ENCODE data around the gene UNG.
A peak's percentile ranks its signal among the peaks of the same experiment; 100 is the strongest.
"Not testable (repeated sequence)": the region's sequence is repeated elsewhere in the genome, so short reads cannot be mapped to it uniquely, and the experiment has no call there.

Gene UNG

DNA sequence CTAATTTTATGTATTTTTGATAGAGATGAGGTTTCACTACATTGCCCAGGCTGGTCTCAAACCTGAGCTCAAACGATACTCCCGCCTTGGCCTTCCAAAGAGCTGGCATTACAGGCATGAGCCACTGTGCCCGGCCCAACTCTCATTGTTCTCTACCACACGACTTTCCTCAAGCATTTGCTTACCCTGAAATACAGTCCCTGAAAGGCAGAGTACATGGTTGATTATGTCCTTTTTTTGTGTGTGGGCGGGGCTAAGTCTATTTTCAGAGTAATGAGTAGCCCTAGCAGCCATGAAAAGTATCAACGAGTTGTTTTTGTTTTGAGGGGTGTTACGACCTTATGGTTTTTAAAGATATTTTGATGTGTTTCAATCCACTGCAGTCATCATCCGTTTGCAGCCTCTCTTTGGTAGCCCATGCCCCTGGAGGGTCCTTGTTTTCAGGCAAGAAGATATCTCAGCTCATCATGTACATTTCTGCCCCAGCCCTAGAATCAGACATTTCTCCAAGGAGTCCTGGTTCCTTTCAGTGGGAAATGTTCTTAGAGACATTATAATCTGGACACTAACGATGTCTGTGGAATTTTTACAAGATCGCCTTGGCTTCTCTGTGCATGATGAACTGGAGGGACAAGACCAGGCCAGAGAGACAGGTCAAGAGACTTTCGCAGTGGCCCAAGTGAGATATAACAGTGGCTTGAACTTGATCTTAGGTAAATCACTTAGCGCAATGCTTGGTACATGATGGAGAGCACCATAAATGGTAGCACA, 27.7 kb downstream of the UNG start:
- DNase-seq, result no peak

DNA sequence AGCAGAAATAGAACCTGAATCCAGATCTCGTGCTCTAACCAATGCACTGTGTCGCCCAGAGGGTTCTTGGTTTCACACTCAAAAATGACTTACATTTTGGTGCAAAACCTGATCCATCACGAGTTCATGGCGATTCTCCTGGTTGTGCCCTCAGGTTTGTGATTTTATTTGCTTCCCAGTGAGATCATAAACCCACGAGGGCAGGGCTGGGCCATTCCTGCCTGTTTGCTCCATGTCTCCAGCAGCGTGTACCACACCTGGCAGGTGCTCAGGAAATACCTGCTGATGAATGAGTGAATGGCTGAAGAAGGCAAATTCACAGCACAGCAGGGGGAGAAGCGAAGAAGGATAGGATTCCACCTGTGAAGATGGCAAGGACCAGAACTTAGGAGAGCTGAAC, 28.4 kb downstream of the UNG start:
- DNase-seq, result no peak

DNA sequence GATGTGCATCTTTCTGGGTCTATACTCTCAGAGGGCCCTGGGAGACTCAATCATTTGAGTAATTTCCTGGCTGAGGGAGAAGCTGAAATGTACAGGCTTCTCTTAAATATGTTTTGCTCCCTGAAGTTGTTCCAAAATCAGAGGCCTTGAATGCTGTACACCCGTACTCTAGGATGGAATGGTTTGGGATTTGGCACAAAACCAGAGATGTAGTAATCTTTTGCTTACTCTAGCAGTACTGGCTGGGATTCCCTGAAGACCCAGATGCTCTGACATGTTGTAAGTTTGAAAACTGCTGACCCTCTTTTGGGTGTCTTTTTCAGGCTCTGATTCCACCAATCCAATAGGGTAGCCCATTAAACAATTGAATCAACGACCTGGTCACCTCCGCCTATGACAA, 29.4 kb downstream of the UNG start:
- DNase-seq, result no peak

DNA sequence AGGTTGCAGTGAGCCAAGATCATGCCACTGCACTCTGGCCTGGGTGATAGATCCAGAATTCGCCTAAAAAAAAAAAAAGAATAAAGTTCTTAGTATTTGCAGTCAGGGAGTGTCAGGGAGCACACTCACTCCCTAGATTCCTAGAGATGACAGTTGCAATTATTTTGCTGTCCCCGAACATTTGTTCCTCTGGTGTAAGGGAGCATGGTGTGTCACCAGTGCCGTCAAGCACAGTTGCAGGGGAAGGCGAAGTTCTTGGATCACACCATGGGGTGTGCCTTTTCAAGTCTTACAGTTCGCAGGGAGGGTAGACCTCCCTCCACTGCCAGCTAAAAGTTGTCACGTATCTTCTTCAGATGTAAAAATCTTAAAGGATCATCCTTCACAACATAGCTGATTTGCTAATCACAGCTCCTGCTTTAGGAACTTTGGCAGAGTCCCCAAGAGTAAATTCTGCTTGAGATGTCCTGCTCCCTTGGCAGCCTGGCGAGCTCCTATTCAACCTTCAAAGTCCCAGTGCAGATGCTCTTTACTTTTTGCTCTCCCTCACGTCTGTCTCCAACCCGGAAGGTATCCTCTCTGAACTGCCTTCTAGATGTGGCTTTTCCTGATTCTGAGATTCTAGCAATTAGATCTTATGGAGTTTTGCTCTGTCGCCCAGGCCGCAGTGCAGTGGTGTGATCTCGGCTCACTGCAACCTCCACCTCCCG, 30.3 kb downstream of the UNG start:
- no peak for DNase-seq

DNA sequence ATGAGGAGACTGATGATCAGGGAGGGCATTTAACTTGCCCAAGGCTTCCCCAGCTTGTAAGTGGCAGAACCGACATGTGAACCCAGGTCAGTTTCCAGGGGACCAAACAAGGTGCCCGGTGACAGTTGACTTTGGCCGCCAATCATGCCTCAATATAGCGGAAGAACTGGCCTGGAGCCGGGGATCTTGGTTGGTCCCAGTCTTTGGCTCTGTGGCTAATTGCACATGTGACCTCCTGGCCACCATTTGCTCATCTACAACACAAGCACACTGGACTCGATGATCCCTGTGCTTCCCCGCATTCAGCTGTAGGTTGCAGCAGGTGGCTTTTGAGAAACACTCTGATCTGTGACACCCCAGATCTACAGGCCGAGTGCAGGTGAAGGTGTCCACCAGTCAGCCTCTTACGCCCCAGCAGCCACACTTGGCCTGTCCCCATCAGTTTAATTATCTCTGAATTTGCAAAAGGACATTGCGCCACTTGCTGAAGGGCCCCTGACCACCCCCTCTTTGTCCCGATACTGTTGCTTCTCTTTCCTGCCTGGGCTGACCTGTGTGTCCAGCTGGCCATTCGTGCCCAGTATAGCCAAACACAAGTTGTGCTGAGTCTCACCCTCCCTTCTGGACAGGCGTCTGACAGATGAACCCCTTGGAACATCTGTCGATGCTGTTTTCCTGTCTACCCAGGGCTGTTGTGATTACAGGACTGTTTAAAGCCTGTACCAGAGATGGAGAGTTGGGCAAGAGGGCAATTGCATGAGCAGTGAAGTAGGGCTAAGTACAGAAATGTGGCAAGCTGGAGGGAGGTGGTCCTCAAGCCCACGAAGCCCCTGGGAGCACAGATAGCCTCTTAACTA, 33.1 kb downstream of the UNG start:
- DNase-seq, result no peak

DNA sequence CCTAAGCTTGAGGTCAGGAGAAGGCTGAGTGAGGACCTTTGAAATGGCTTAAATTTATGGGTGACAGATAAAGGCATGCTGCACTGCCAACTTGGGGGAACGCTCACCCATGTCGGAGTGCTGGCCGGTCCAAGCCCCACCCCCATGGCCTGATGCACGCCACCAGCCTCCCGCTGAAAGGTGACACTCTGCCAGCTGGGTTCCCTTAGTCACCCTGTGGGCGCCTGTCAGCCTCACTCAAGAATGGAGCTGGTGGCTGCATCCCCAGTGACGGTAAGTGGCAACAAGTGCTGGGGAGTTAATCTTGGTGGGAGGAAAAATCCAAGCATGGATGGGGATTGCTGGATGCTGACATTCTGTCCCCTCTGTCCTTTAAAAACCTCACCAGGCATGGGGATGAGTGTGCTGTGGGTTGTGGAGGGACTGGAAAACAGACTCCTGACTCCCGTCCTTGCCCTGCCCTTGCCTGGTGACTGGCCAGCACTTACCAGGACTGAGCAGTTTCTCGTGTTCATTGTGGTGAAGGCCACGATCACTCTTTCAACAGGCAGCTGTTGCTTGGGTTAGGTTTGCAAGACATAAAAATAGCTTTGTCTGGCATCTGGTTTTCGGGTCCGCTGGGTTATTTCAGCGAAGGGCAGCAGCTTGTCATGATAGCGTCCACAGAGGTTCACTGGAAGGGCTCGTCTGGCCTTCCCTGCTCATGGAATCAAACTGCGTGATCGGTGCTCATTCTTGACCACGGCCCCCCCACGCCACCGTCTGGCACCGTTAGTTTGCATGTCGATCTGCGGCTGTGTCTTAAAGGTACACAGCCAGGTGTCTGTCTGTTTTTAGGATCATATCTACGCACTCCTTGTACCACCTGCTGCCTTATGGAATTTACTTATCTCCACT, 34.0 kb downstream of the UNG start:
- peak; percentile 42 for DNase-seq

DNA sequence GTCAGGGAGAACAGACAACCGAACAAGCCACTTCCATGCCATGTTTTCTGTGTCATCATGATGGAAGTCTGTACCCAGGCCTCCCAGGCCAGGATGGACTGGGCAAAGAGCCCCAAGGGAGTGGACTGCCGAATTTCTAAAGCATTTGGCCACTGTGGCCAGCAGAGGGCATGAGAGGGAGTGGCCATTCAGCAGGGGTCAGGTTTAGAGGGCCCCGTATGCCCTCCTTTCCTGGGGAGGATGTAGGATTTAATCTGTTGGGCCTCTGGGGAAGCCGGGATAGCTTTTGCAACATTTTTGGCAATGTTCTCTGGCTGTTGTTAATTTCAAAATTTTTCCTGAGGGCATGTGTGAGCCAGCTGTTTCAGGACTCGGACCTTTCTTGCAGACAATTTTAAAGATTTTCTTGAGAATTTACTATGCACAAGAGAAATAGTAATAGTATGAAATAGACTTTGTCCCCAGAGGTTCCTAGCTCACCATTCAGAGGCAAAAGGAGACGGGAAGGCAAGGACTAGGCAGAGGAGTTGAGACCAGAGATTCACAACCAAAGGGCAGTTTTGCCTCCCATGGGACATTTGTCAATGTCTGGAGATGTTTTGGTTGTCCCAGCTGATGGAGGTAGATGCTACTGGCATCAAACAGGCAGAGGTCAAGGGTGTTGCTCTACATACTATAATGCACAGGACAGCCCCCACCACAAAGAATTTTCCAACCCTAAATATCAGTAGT, 37.0 kb downstream of the UNG start:
- no peak for DNase-seq

DNA sequence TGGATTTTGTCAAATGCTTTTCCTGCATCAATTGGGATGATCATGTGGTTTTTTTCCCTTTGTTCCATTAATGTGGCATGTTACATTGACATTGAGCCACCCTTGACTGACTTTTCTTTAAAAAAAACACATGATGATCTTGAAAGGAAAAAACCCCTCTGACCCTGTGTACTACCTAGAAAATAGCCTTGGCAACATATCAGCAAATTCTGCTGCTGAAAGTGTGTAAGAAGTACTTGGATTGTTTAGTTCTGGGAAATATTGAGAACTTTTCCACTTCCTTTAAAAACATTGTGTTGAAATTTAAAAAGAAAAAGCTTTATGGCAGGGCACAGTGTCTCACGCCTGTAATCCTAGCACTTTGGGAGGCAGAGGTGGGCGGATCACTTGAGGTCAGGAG, 39.7 kb downstream of the UNG start:
- DNase-seq, result no peak

DNA sequence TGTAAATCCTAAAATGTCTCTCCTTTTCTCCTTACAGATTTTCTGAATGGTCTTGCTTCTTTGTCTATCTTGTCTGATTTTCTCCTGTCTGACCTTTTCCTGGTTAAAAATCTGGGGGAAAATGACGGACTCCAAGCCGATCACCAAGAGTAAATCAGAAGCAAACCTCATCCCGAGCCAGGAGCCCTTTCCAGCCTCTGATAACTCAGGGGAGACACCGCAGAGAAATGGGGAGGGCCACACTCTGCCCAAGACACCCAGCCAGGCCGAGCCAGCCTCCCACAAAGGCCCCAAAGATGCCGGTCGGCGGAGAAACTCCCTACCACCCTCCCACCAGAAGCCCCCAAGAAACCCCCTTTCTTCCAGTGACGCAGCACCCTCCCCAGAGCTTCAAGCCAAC, 42.0 kb downstream of the UNG start:
- DNase-seq, result no peak

DNA sequence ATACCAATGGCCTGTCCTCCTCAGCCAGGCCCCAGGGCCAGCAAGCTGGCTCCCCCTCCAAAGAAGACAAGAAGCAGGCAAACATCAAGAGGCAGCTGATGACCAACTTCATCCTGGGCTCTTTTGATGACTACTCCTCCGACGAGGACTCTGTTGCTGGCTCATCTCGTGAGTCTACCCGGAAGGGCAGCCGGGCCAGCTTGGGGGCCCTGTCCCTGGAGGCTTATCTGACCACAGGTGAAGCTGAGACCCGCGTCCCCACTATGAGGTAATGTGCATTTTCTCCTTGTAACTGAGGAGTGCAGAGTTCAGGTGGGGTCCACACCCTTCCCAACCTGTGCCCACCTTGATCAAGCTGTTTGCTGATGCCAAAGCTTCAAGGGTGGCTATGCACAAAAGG, 42.4 kb downstream of the UNG start:
- DNase-seq, result no peak

DNA sequence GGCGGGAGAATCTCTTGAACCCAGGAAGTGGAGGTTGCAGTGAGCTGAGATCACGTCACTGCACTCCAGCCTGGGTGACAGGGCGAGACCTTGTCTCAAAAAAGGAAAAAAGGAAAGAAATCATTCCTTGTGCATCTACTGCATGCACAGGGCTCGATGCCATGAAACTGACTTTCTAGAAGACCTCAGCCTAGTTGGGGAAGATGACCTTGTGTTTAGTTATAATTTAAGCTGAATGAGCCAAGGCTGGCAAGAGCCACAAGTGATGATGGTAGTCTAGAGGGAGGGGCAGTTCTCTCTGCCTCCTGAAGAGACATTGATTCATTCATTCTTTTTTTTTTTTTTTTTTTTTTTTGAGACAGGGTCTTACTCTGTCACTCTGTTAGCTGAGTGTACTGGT, 43.2 kb downstream of the UNG start:
- no peak for DNase-seq

DNA sequence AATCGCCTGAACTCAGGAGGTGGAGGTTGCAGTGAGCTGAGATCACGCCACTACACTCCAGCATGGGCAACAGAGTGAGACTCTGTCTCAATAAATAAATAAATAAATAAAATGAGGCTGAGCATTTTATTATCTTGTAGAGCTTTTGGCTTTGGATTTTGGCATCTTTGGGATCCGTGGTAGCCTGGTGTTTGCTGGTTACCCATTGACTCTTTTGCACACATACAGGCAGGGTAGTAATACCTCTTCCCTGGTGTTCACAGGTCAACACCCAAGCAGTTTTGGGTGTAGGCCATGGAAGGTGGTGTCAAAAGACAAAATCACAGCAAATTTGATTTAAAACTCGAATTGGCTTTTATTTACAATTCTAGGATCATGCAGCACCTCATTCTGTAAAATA, 46.8 kb downstream of the UNG start:
- no peak for DNase-seq

DNA sequence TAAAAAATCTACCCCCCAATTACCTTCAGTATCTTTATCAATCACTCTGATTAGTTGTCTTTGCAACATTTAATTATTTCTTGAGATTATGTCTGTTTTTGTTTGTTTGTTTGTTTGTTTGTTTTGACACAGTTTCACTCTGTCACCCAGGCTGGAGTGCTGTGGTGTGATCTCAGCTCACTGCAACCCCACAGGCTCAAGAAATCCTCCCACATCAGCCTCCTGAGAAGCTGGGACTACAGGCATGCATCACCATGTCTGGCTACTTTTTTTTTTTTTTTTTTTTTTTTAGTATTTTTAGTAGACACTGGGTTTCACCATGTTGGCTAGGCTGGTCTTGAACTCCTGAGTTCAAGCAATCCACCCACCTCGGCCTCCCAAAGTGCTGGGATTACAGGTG, 49.7 kb downstream of the UNG start:
- not testable (repeated sequence) for DNase-seq

DNA sequence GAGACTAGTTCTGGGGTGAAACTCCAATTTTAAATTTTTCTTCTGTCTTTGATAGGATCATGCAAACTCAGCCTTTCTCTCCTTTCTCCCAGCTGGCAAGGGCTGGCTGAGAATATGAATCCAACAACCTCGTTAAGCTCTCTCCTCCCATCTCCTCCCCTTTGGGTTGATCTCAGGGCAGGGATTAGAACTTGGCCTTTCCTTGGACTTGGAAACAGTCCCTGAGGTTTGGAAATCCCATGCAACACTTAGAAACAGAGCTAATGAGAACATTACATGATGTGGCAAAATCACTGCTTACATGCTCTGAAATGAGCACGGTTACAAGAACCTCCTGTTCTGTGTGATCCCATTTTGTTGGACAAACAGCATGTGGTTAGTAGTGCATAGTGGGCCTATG, 50.6 kb downstream of the UNG start:
- DNase-seq, result no peak

DNA sequence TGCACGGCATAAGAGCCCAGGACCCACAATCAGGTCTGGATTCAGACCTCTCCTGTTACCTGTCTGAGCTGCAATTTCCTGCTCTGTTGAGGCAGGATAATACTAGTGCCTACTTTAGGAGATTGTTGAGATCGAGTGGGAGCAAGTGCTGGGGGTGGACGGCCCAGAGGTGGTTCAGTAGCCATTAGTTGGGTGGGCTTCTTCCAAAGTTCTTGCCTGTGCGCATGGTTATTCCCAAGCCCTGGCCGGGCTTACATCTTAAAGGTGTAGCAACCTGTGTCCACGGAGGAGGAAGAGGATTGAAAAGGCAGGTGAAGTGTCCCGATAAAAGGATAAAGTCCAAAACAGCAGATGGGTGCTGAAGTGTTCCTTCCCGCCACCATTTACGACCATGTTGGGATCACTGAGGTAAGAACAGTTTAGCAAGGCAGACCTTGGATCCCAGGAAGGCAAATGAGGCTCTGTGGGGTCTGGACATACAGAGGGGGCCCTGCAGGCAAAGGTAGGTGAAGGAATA, 52.8 kb downstream of the UNG start:
- DNase-seq, result no peak

DNA sequence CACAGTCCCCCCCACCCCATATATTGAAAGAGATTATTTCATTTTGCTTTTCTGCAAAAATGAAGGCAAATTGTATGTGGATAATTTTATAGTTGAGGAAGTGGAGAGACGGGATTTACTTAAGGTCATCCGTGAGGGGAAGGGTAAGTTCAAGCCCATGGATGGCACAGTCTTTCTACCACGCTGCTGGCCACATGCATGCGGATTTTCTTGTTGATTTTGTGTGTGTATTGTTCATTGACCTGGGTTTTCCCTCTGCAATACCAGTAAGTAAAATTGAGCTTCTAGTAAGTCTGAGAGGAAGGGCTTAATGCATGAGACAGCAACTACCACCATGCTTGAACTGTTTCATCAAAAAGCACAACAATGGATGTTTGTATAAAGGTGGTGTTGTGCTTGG, 54.1 kb downstream of the UNG start:
- no peak for DNase-seq

DNA sequence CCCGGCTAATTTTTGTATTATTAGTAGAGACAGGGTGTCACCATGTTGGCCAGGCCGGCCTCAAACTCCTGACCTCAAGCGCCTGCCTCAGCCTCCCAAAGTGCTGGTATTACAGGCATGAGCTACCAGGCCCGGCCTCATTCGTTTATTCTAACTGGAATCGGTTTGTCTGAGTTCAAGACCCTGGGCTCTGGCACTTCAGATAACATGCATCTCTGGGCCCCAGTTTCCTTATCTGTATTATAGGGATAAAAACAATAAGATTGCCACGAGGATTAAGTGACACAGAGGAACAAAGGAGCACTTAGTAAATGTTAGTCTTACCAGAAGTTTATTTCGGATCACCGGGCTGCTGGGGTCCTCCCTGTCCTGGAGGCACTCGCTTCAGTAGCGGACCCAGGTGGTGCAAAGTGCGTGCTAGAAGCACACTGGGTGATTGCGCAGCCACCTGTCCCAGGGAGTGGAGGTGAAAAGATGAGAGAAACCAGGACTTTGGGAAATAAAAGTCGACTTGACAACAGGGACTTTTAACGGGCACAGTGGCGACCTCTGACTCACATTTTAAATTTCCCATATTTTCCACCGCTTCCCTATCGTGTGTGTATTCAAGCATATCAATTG, 56.5 kb downstream of the UNG start:
- no peak for DNase-seq

DNA sequence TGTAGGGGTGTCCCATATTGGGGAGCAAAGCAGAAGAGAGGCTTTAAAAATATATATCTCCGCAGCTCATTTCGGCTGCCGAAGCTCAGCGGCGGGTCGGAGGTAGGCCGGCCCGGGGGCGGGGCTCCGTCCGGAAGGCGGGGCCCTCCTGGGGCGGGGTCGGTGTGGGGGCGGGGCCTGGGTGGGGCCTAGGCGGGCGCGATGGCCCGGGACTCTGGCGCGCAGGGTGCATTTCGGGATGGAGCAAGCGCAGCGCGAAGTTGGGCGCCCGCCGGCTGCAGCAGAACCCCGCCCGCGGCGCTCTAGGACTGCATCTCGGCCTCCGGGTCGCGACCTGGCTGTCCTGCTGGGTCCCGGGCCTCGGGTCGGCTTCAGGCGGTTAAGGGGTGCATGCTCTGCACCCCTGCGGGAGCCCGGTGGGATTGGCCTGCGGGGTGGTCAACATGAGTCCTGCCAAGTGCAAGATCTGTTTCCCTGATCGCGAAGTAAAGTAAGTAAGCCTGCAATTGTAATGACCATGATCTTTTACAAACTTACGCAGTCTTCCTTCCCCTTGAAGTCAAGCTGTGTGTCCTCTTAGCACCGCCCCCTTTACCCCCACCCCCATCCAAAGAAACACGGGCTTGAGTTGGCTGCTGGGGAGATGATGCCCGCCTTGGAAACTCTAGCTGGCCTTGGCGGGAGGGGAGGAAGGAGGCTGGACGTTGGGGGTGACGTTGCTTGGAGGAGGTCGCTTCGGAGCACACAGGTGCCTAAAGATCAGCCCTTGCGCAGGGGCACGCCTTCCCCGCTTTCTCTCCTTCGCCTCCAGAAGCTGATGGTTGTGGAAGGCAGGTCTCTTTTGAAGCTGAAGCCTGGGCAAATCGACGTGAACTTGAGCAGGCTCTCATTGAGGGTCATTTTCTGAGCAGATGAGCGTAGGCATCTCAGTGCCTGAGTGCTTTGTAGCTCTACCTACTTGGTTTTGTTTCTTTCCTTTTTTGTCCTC, 57.3 kb downstream of the UNG start:
- DNase-seq, result peak; percentile 88

DNA sequence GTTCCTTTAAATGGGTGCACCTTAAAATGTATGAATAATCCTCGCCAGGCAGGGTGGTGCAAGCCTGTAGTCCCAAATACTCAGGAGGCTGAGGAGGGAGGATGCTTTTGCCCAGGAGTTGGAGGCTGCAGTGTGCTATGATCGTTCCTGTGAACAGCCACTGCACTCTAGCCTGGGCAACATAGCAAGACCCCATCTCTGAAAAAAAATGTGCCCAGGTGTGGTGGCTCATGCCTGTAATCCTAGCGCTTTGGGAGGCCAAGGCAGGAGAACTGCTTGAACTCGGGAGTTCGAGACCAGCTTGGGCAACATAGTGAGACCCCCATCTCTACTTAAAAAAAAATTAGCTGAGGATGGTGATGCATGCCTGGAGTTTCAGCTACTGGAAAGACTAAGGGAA, 58.6 kb downstream of the UNG start:
- DNase-seq, result no peak

DNA sequence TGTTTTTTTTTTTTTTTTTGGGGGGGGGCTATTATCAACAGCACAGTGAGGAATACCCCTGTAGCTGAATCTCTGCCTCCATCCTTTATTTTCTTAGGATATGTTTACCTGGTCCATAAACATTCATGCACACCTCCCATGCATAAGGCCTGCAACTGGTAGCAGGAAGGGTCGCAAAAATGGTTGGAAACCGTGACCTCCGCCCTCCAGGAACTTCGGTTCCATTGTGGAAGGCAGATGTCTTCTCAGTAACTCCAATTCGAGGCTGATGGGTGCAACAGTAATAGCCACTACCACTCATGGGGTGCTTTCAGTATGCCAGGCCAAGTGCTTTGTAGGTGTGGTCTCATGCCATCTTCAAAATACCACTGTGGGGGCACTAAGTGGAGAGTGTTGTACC, 59.2 kb downstream of the UNG start:
- no peak for DNase-seq
